ENCODE data around the gene CCDC92.
"Not testable (repeated sequence)": the region's sequence is repeated elsewhere in the genome, so short reads cannot be mapped to it uniquely, and the experiment has no call there.

Gene CCDC92

GRCh38 chr12:123948796-123949769, 23.5 kb downstream of the CCDC92 start:
- DNase-seq = no peak

GRCh38 chr12:123948401-123948795, 24.2 kb downstream of the CCDC92 start:
- DNase-seq = no peak

GRCh38 chr12:123947531-123947930, 25.1 kb downstream of the CCDC92 start:
- DNase-seq = not testable (repeated sequence)

GRCh38 chr12:123946516-123947505, 25.8 kb downstream of the CCDC92 start:
- not testable (repeated sequence) for DNase-seq

- DNase-seq = no peak
Measured at GRCh38 chr12:123946152-123946515, 26.5 kb downstream of the CCDC92 start.

- DNase-seq = no peak
Measured at GRCh38 chr12:123945287-123946151, 27.1 kb downstream of the CCDC92 start.

- no peak for DNase-seq
Measured at GRCh38 chr12:123944696-123945095, 27.9 kb downstream of the CCDC92 start.

- no peak for DNase-seq
Measured at GRCh38 chr12:123943816-123944215, 28.8 kb downstream of the CCDC92 start.

- no peak for DNase-seq
Measured at GRCh38 chr12:123942911-123943648, 29.6 kb downstream of the CCDC92 start.

- no peak for DNase-seq
Measured at GRCh38 chr12:123942238-123942653, 30.4 kb downstream of the CCDC92 start.

- no peak for DNase-seq
Measured at GRCh38 chr12:123941624-123942237, 30.9 kb downstream of the CCDC92 start.

GRCh38 chr12:123941000-123941399, 31.6 kb downstream of the CCDC92 start:
- no peak for DNase-seq

- no peak for DNase-seq
Measured at GRCh38 chr12:123940627-123940966, 32.0 kb downstream of the CCDC92 start.

GRCh38 chr12:123939716-123940626, 32.7 kb downstream of the CCDC92 start:
- DNase-seq = no peak

GRCh38 chr12:123938679-123939480, 33.8 kb downstream of the CCDC92 start:
- DNase-seq = no peak

GRCh38 chr12:123937707-123938591, 34.7 kb downstream of the CCDC92 start:
- DNase-seq = peak in 3 of 5 donors; percentile 10 to 66 (median 17)

GRCh38 chr12:123936956-123937706, 35.5 kb downstream of the CCDC92 start:
- no peak for DNase-seq
